Measurements from ENCODE around the gene IDI1.
"Not testable (repeated sequence)": the region's sequence is repeated elsewhere in the genome, so short reads cannot be mapped to it uniquely, and the experiment has no call there.

Gene IDI1

DNA sequence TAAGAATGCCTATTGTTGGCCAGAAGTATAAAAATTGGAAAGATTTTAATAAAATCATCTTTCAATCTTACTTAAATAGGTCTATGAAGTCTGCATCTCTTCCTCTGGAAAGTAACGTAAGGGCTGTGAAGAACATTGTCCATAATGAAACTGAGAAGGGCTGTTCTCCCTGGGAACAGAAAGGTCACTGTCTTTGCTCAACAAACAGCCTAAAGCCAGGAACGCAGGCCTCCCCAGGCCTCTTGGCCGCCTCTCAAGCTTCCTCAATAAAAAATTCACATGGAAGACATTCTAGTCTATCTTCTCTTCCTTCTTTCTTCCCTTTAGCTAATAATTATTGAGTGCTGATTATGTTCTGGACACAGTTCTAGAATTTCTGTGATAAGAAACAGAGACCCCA, 14.2 kb downstream of the IDI1 start:
- DNase-seq (ENCODE audit: low read depth in 2 of 2), result no peak

DNA sequence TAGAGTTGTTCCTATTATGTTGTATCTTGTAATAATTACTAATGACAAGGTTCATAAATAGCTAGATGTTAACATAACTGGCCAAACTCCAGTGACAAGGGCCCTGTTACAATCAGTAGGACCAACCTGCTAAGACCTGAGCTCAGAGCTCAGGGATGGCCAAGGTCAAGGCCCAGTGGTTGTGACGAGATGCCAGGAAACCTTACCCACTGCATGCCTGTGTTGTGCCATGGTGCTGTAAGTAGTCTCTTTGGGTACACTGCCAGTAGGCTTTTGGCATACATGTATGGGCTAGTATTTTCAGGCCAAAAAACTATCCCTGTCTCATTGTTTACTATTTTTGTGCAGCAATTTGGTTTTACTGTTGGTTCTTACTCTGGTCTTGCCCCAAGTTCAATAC, 15.3 kb downstream of the IDI1 start:
- DNase-seq (ENCODE audit: low read depth in 2 of 2), result no peak

DNA sequence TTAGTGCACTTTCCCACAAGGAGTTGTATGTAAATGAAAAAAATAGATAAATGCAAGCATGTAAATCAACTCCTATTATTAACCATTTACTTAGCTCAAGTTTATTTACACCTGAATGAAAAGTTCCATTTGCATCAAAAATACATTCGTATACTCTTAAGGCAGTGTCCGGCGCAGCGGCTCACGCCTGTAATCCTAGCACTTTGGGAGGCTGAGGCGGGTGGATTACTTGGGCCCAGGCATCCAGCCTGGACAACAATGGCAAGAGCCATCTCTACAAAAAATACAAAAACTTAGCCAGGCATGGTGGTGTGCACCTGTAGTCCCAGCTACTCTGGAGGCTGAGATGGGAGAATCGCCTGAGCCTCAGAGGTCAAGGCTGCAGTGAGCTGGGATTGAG, 19.1 kb downstream of the IDI1 start:
- DNase-seq (ENCODE audit: low read depth in 2 of 2), result no peak

DNA sequence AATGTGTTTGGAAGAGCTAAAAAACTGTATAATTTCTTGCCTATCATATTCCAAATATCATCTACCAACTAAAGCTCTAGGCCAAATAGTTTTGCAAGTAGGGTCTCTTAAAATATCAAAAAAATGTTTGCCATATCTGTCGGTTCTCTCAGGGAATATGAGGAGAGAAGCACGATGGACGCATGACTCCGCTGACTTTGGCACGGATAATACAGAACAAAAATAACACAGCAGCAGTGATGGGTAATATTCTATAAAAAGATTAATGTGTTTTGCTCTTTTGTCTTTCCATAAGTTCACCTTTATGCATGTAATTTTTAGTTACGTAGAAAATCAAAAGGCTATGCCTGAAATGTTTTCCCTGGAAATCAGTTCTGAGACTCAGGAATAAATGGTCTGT, 22.3 kb downstream of the IDI1 start:
- DNase-seq (ENCODE audit: low read depth in 2 of 2), result no peak

DNA sequence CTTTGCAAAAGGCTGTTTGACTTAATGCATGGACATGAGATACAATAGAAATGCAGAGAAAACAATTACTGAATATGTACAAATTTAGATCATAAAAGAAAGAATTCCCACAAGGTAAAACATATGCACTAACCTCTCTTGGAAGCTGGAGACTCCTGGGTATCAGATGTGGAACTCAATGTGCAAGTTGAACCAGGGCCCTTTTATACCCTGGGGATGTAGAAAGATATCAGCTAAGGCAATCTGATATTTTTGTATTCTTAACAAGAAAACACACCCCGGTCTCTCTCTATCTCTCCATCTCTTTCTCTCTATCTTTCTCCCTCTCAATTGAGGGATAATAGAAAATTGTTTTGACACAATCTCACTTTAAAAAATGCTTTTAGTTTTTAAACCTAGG, 23.2 kb downstream of the IDI1 start, which contains the start of gene IDI2:
TSS of gene IDI2 (minus strand) at position 177 of the 400 bp plus-strand sequence. CDS start 1,136 bp downstream, outside the sequence.
- DNase-seq (ENCODE audit: low read depth in 2 of 2), result no peak

DNA sequence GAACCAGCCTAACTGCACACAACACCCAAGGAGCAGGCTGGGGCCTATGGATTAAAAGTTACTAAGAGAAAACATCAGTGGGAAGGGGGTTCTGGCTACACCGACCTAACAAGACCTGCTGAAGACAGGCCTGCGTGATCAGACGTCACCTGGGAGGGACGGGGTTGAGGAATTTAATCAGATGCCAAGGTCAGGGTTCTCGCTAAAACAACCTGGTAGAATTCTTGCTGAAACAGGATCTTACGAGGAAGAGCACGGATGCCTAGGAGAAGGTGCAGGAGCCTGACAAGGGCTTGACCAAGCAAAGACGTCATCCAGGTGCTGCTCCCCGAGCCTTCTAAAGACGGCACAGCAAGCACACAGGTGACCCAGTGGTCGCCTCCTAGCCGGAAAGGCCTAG, 24.8 kb downstream of the IDI1 start:
- DNase-seq (ENCODE audit: low read depth in 2 of 2), result no peak

DNA sequence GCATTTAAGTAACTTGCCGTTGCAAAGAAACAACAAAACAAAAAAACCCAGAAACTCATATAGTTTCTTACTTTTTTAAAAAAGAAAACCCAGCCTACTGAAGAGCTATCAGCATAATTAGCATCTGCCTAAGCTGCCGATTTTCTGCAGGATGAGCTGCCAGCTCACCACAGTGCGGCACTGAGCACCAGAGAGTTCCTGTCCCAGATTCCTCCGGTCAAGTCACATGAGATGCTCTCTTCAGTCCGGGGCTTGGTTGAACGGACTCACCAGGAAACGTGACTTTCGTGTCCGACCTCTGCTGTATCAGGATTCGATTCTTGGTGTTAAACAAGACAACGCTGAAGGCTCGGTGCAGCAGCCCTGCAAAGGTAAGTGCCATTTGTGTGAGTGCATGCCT, 26.5 kb downstream of the IDI1 start:
- no peak for DNase-seq (ENCODE audit: low read depth in 2 of 2)

DNA sequence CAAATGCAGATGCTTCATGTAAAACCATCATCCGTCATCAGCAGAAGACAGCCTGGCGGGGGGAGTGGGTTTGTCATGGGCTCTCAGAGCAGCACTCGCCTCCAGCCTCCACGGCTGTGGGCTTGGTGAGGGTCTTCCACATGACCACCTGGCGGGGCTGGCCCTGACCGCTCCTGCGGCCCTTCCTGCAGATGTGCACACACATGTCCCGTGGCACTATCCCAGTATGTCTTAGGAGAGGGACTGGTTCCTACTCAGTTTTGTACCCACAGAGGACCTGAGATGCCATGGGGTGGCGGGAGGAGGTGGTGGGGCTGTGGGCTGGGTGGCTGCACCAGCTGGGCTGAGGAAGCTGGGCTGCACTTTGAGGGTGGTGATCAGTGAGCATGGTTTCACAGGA, 28.0 kb downstream of the IDI1 start:
- DNase-seq (ENCODE audit: low read depth in 2 of 2), result no peak

DNA sequence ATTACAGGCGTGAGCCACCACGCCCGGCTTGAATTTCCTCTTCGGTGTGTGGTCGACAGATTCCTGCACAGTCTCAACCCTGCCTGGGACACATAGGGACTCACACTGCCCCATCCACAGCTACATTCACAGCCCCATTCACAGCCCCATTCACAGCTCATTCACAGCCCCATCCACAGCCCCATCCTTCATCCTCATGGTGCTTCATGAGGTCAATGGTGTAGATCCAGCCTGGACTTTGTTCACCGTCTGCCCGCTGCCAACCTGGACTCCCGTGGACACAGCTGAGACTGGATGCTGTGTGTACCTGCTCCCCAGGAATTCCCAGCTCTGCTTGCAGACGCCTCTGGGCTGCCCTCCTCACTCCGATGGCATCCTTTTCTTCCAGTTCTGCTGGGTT, 28.5 kb downstream of the IDI1 start:
- no peak for DNase-seq (ENCODE audit: low read depth in 2 of 2)

DNA sequence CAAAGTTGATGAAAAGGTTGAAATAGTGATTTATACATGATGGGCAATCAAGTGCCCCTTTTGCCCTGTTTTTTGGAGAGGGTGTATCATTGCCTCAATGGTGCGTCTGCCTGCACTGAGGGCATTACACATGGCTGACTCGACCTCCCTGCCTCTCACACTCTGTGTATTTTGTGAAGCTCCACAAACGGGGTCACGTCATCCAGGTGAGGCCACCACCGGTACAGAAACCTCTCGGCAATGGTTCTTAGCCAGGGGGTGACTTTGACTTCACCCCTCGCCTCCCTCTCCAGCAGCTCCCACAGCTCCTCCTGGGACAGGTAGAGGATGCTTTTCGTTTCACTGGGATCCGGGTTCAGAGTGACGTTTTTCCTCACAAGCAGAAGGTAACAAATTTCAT, 29.6 kb downstream of the IDI1 start:
- no peak for DNase-seq (ENCODE audit: low read depth in 2 of 2)

DNA sequence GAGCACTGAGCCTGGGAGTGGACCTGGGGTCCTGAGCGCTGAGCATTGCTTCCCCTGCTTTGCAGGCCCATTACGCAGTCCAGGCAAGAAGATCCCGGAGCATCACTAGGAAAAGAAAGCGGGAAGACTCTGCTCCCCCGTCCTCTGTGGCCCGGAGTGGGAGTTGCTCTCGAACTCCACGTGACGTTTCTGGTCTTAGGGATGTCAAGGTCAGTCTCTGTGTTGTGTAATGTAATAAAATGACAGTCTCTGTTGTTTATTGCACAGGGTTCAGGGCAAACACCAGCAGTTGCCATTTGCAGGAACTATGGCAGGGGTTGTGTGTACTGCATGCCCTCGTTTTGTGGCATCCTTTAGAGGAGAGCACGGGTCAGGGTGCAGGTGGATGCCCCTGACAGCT, 33.2 kb downstream of the IDI1 start:
- no peak for DNase-seq (ENCODE audit: low read depth in 2 of 2)

DNA sequence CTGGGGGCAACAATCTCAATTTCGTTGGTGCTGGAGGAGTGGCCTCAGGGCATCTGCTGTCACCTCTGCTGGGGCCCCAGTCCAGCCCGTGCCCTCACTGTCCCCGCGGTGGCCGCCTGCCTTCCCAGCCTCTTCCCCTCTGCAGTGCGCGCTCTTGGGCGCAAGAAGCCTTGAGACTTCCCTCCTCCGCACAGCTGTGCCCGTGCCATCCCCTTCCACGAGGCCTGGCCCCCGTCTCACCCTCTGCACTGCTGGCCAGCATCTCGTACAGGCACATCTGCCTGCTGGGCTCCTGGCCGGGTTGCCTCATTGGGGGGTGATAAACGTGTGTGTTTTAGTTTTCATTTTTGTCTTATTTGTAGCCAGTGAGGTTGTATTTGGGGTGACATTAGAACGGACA, 37.2 kb downstream of the IDI1 start:
- DNase-seq (ENCODE audit: low read depth in 2 of 2), result no peak

DNA sequence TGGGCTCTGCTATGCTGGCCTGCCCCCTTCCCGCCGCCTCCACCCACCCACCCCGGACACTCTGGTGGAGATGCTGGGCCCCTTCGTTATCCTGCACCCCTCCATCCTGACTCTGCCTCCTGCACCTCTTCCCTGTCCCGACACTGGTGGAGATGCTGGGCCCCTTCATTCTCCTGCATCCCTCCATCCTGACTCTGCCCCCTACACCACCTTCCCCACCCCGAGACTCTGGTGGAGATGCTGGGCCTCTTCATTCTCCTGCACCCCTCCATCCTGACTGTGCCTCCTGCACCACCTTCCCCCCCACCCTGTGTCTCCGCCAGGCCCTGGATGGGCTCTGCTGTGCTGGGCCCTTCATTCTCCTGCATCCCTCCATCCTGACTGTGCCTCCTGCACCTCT, 38.2 kb downstream of the IDI1 start:
- DNase-seq (ENCODE audit: low read depth in 2 of 2), result no peak

DNA sequence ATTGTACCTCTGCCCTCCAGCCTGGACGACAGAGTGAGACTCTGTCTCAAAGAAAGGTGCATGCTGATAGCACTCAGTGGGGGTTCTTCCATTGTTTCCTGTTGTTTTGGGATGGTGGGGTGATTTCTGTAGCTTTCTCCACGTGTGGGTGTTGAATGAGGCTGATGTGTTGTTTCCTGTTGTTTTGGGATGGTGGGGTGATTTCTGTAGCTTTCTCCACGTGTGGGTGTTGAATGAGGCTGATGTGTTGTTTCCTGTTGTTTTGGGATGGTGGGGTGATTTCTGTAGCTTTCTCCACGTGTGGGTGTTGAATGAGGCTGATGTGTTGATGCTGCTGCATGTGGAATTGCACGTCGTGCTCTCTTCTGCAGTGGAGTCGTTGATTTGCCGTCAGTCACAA, 39.0 kb downstream of the IDI1 start:
- DNase-seq (ENCODE audit: low read depth in 2 of 2), result not testable (repeated sequence)

DNA sequence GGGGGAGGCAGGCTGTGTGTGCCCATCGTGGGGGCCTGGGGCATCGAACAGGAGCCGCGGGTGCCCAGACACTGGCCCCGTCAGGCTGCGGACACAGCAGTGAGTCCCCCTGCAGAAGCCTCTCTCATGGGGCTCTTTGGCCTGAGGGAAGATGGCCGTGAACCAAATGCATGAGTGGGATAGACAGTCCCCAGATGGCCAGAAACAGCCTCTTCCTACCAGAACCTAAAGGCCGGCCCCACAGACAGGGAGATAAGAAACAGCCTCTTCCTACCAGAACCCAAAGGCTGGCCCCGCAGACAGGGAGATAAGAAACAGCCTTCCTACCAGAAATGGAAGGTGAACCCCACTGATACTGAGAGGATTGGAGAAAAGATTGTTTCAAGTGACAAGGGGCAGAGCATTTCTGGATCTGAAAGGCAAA, 39.8 kb downstream of the IDI1 start:
- DNase-seq (ENCODE audit: low read depth in 2 of 2), result no peak

DNA sequence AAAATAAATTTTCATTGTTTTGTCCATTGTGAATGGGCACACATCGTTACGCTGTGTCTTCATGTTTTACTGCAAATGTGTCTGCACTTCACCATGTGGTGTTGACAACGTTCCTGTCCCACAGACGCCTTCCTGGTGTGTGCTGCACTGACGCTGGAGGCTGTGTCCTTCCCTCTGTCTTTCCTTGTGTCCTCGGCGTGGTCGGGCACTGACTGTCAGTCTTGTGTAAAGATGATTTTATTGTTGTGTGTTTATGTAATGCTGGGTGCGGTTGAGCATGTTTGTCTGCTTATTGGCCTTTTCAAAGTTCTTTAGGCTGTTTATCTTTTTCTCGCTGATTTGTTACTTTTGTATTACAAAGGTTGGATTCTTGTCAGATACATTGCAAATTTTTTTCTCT, 41.3 kb downstream of the IDI1 start:
- no peak for DNase-seq (ENCODE audit: low read depth in 2 of 2)

DNA sequence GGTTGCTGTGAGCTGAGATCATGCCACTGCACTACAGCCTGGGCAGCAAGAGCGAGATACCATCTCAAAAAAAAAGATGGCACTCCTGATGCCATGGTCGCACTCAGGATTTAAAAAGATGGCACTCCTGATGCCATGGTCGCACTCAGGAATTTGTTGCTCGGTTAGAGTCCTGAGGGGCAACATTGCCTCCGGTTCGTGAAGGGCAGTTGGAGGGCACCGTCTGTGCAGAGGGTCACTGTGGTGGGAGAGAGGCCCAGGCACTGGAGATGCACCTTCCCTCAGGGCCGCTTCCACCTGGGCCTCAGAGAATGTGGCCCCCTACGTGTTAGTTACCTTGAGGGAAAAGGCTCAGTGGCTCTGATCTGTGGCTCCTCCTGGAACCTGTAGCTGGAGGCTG, 42.3 kb downstream of the IDI1 start:
- DNase-seq (ENCODE audit: low read depth in 2 of 2), result no peak

DNA sequence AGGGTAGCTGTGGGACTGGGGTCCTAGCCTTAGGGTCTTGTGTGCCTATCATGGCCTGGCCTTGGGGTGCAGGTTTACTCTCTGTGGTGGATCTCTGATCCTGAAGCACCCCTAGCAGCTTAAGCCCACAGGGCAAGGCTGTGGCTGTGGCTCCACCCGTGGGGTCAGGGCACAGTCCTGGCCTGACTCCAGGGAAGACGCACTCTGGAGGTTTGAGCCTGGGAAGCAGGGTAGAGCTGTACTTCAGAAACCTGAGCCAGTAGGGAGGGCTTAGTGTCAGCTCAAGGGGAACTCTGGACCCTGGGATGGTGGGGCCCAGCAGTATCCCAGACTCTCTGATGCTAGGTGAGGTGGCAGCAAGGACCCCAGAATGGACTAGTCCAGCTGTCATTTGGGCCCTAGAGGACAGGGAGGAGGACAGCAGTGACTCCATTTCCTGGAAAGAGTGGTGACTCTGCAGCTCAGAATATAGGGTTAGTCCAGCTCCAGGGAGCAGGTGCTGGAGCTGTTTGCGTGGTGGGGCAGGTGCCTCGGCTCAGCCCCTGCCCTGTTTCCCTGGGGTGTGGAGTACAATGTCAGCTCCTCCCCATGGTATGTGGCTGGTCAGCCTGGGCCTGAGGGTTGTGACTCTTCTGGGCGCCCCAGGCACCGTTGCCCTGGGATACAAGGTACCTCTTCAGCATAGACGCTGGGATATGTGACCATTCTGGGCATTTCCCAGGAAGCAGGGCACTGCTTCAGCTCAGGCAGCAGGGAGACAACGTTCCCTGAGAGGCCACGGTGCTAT, 44.8 kb downstream of the IDI1 start:
- DNase-seq (ENCODE audit: low read depth in 2 of 2), result no peak

DNA sequence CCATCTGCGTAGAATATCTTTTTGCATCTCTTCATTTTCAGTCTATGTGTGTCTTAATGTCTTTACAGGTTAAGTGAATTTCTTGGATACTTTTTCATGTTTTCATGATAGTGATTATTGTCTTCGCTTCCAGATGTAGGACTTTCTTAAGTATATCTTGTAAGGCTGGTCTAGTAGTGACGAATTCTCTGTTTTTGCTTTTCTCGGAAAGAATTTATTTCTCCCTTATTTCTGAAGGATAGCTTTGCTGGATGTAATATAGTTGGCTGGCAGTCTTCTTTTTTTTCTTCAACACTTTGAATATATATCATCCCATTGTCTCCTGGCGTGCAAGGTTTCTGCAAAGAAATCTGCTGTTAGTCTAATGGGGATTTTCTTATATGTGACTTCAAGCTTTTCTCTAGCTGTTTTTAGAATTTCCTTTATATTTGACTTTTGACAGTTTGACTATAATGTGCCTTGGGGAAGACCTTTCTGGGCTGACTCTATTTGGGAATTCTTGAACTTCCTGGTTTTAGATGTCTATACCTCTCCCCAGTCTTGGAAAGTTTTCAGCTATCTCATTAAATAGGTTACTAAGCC, 46.4 kb downstream of the IDI1 start:
- no peak for DNase-seq (ENCODE audit: low read depth in 2 of 2)

DNA sequence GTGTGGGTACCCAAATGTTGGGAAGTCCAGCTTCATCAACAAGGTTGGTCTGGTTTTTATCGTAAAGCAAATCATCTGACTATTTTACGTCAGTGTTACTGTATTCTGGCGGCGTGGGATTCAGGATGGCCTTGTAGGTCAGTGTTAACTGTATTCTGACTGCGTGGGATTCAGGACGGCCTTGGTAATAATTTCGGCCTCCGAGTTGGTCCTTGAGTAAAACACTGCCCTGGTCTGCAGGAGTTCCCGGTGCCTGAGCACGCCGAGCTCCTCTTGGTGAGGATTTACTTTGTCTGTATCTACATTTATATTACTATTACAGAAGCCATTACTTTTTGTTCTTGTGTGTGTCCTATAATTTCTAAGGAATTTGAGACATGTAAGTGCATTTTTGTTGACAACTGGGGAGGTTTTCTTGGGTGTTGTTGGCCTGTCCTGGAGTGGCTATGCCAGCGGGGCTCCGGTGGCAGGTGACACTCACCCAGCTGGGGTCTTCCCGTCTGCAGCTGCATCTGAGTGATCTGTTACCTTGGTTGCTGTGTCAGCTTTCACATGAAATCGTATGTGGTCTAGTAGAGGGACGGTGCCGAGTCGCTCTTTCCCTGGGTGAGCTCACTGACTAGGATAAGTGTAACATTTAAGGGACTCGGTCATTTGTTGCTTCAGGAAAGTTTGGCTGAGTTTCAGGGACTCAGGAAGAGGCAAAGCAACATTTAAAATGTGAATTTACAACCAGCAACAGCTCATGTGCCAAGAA, 51.5 kb downstream of the IDI1 start:
- DNase-seq (ENCODE audit: low read depth in 2 of 2), result no peak

DNA sequence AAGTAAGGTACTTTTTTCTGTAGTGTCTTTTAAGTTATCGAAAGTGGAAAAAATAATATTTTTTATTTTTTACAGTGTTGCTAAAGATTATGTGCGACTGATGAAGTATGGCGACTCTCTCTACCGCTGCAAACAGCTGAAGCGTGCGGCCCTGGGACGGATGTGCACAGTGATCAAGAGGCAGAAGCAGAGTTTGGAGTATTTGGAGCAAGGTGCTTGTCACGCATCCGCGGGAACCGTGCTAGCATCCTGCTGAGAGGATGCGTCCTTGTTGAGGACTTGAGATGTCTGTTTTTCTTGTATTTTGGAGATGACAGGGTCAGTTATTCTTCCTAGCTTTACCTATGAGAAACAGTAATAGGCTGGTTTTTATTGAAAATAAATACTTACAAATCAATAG, 52.9 kb downstream of the IDI1 start:
- DNase-seq (ENCODE audit: low read depth in 2 of 2), result no peak

DNA sequence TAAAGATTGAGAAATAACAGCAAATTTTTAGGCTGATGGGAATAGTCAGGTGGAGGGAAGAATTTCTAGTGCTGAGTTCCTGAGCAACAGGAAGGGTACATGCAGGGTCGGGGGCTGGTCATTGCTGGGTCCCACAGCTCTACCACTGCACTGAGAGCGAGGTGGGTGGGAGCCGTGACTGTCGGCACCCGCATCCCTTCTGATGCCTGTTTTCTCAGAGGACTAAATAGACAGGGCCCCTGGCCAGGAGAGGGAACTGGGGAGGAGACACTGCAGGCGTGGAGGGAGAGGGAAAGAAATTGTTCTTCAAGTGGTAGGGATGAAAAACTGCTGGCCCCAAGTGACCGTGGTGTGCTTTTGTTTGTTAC, 53.4 kb downstream of the IDI1 start:
- no peak for DNase-seq (ENCODE audit: low read depth in 2 of 2)
